ENCODE results near the gene ULK4. TPM values are rescaled to one million over a fixed set of nuclear protein-coding genes. Genes with fewer than 3 reads are reported as not detected.

Gene ULK4
- total and polyA plus RNA-seq, 2 of the 8 experiments (the other 6 are each of a cell fraction or from before 2014, with no cell fraction given), result 3.0 to 10.8 TPM

DNA sequence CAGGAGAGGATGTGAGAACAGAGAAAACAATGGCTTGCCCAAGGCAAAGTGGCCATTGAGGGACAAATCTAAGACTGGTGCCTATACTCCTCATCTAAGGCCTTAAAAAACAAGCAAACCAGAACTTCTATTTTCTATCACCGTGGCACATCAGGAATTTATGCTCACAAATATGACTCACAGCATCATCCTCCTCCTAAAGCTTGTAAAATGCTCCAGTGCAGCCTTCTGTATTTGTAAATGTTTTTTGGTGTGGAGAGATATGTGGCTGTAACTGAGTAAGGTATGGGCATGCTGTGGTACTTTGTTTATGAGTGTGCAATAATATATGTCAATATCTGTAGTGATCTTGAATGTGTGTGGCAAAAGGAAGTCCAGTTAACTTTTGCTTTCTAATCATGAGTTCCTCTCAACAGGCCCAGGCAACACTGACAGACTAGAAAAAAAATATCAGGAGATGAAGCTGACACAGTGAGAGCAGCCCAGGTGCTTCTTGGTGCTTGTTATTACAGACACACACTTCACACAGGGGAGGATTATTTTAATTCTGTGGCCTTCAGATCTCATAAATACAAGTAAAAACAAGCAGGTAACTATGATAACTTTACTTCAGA lies 702.3 kb downstream of the ULK4 start:
- Histone ChIP-seq H3K4ac (replicated peaks; ENCODE audit: insufficient read length, low read depth, low read length) (no peak overlapping the region), H4K5ac (ENCODE audit: insufficient read length, low read depth, low read length) (no peak overlapping the region), H3K4me2 (ENCODE audit: insufficient read depth in 1 of 2, low read depth in 2 of 2, low read length in 2 of 2) (no peak overlapping the region), H3K56ac (replicated peaks; ENCODE audit: insufficient read length, low read depth, low read length) (no peak overlapping the region), H4K8ac (ENCODE audit: extremely low read depth, insufficient read depth, low read length) (no peak overlapping the region), H2BK12ac (ENCODE audit: low read depth, low read length) (no peak overlapping the region), H3K18ac (ENCODE audit: extremely low read depth, low read length) (no peak overlapping the region), H2BK5ac (ENCODE audit: low read depth, low read length) (no peak overlapping the region), H3K79me1 (ENCODE audit: low read depth, low read length) (no peaks in the 10 kb centered on the region), H2AK5ac (ENCODE audit: low read depth, low read length) (no peak overlapping the region), H4K20me1 (replicated peaks in 1 of 2; ENCODE audit: control insufficient read depth in 1 of 2, insufficient read depth in 2 of 2, low read length in 2 of 2) (no peaks in the 10 kb centered on the region), H4K91ac (replicated peaks; ENCODE audit: insufficient read length, low read length) (no peak overlapping the region), H3K9ac (replicated peaks in 1 of 4; ENCODE audit: extremely low read depth in 1 of 4, low read depth in 3 of 4, low read length in 3 of 4) (no peak overlapping the region), H3K27me3 (replicated peaks in 1 of 4; ENCODE audit: control insufficient read depth in 3 of 4, extremely low read depth in 1 of 4, insufficient read depth in 3 of 4, low read length in 3 of 4) (no peaks in the 10 kb centered on the region), H2BK120ac (replicated peaks; ENCODE audit: low read depth, low read length) (no peak overlapping the region), H3K4me1 (replicated peaks in 1 of 4; ENCODE audit: control insufficient read depth in 3 of 4, insufficient read depth in 4 of 4, low read length in 3 of 4) (no peaks in the 10 kb centered on the region), H3K4me3 (ENCODE audit: extremely low read depth in 1 of 4, insufficient read depth in 2 of 4, low read depth in 3 of 4, low read length in 4 of 4) (no peak overlapping the region), H3K27ac (ENCODE audit: low read depth, low read length) (no peak overlapping the region), H2BK20ac (ENCODE audit: low read length) (no peak overlapping the region), H3K23ac (ENCODE audit: insufficient read length) (no peak overlapping the region), H2AFZ (ENCODE audit: low read length) (no peak overlapping the region), H3K36me3 (ENCODE audit: control insufficient read depth in 2 of 4, insufficient read depth in 4 of 4, low read length in 3 of 4) (no peaks in the 10 kb centered on the region), H3K79me2 (ENCODE audit: control insufficient read depth in 1 of 2, insufficient read depth in 2 of 2, low read length in 2 of 2) (no peaks in the 10 kb centered on the region), H3K23me2 (ENCODE audit: low read depth, low read length) (no peaks in the 10 kb centered on the region), H3K14ac (ENCODE audit: insufficient read length) (no peak overlapping the region), H2BK15ac (ENCODE audit: low read length) (no peak overlapping the region), H3K9me3 (ENCODE audit: insufficient read depth in 2 of 2, low read depth in 1 of 2, low read length in 1 of 2) (no peaks in the 10 kb centered on the region)
- POLR2A ChIA-PET (ENCODE audit: partially characterized antibody), result interaction anchor here (1.1 to 1.6 kb wide), 2 partner anchors 14 to 60 kb away, joined by 3 to 4 read pairs; partner anchors contain the start of gene CTNNB1
- CTCF ChIA-PET (ENCODE audit: partially characterized antibody), result interaction anchor here (1.8 kb wide), 1 partner anchor 30 kb away, joined by 5 read pairs; no protein-coding TSS in a partner anchor
- DNase-seq (ENCODE audit: low read depth in 1 of 2, low spot score in 2 of 2) (no peak), FAIRE-seq (no peak)
- WGBS, 2 experiments (ENCODE audit: extremely low coverage in 1 of 2, insufficient coverage in 1 of 2, insufficient read length in 1 of 2, insufficient replicate concordance in 2 of 2, low coverage in 1 of 2, low lambda C conversion rate in 2 of 2, missing lambda C conversion rate in 1 of 2), result 83% methylated on average over 1 of the region's 1 CpG; no CpG with 5 or more reads in 1 of the 2 experiments
- TF ChIP-seq GTF2F1 (IDR thresholded peaks at IDR 0.05; ENCODE audit: borderline replicate concordance, low read depth, low read length) (no peak), EGR1 (IDR thresholded peaks at IDR 0.05; ENCODE audit: borderline replicate concordance, low read depth, low read length) (no peak), EP300 (IDR thresholded peaks at IDR 0.05; ENCODE audit: borderline replicate concordance in 1 of 2, low read depth in 2 of 2, low read length in 2 of 2) (no peak), EZH2 (IDR thresholded peaks at IDR 0.05; ENCODE audit: low read depth, low read length, severe bottlenecking) (no peak), CTBP2 (IDR thresholded peaks at IDR 0.05; ENCODE audit: borderline replicate concordance, insufficient read depth, insufficient read length, low read length) (no peak), SRF (IDR thresholded peaks at IDR 0.05; ENCODE audit: low read depth, low read length) (no peak)
- TF ChIP-seq, protein P1, sequence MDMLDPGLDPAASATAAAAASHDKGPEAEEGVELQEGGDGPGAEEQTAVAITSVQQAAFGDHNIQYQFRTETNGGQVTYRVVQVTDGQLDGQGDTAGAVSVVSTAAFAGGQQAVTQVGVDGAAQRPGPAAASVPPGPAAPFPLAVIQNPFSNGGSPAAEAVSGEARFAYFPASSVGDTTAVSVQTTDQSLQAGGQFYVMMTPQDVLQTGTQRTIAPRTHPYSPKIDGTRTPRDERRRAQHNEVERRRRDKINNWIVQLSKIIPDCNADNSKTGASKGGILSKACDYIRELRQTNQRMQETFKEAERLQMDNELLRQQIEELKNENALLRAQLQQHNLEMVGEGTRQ (IDR thresholded peaks at IDR 0.05; ENCODE audit: low read length), result no peak

Data from H1 (cell line).